K562 (cell line): ENCODE data around the gene ZNF133. TPM values are rescaled to one million over a fixed set of nuclear protein-coding genes. Genes with fewer than 3 reads are reported as not detected.

Source experiments
- ATAC-seq: fragments of 200-7000 bp; cut with Tn5 transposase; 3 replicates; pipeline ENCODE4 v1.9.1; 2020; ENCODE audit warnings: moderate library complexity
- BruUV-seq: library from RNA; stranded (reverse); fragments of 400-500 nt; replicated peaks from 2 replicates; lab custom pipeline; 2021; lab: Mats Ljungman, UMichigan
- CTCF ChIA-PET: fragments of 300-600 bp; formaldehyde crosslinking; extraction: SDS; loops from one replicate; lab custom pipeline; 2021; ENCODE audit warnings: low intra/inter-chr PET ratio; lab: Yijun Ruan, JAX
- POLR2A ChIA-PET: fragments of 300-600, 350-650 bp; sonication (Branson Sonifier 250); formaldehyde crosslinking; extraction: SDS; loops from one replicate; lab custom pipeline; 2021; ENCODE audit warnings: antibody characterized with exemption, inconsistent platforms; lab: Yijun Ruan, JAX
- DNase-seq, 4 experiments: peaks; one replicate each; pipeline versions ENCODE4 v3.0.0 to v3.0.0-alpha.2; 2011 to 2018; ENCODE audit warnings: low spot score in 3 of 4, mixed read lengths in 3 of 4; ENCODE audit errors: extremely low read depth in 1 of 4
- FAIRE-seq: peaks from 2 replicates; lab custom pipeline; 2011; peaks lifted over from hg19 to GRCh38; lab: Jason Lieb, UNC
- H2AFZ ChIP-seq: 2 replicates; pipeline ENCODE4 v1.6.0; 2011; ENCODE audit warnings: low read depth, low read length, control low read depth, inconsistent platforms
- H3K27ac ChIP-seq: fragments of 200-600 bp; 3 replicates; pipeline ENCODE4 v1.8.0; 2011; ENCODE audit warnings: low read depth, mild to moderate bottlenecking, control low read depth, inconsistent platforms, low read length, moderate library complexity, mixed read lengths; ENCODE audit errors: extremely low read depth
- H3K27me3 ChIP-seq, 2 experiments: fragments of 300-600 bp in 1 of 2; 2 replicates in 1 of 2; 3 replicates in 1 of 2; pipeline versions ENCODE4 v1.6.0 to v1.8.0; 2011; ENCODE audit warnings: inconsistent platforms in 2 of 2, low read length in 2 of 2, mild to moderate bottlenecking in 1 of 2, mixed read lengths in 1 of 2, moderate library complexity in 1 of 2; ENCODE audit not compliant: control insufficient read depth in 2 of 2, insufficient read depth in 2 of 2
- H3K36me3 ChIP-seq: fragments of 300-600 bp; 3 replicates; pipeline ENCODE4 v1.8.0; 2011; ENCODE audit warnings: mild to moderate bottlenecking, low read length, inconsistent platforms; ENCODE audit not compliant: control insufficient read depth, insufficient read depth
- H3K4me1 ChIP-seq, 2 experiments: fragments of 200-600 bp in 1 of 2; replicated peaks in 1 of 2; 2 replicates in 1 of 2; 3 replicates in 1 of 2; pipeline versions ENCODE4 v1.5.1 to v1.8.0; 2011; ENCODE audit warnings: inconsistent platforms in 2 of 2, low read length in 2 of 2, mild to moderate bottlenecking in 1 of 2, mixed read lengths in 1 of 2, moderate library complexity in 1 of 2; ENCODE audit not compliant: control insufficient read depth in 2 of 2, insufficient read depth in 2 of 2
- H3K4me2 ChIP-seq: 2 replicates; pipeline ENCODE4 v1.6.1; 2011; ENCODE audit warnings: low read length, control low read depth, inconsistent platforms, mixed read lengths; ENCODE audit not compliant: insufficient read depth
- H3K4me3 ChIP-seq: fragments of 200-600 bp; sonication (generic), shearing (Covaris generic); 2 replicates; pipeline ENCODE4 v1.5.1; 2016; ENCODE audit warnings: control low read depth, inconsistent platforms
- H3K79me2 ChIP-seq: fragments of 200-600 bp; 3 replicates; pipeline ENCODE4 v1.8.0; 2011; ENCODE audit warnings: low read length, inconsistent platforms; ENCODE audit not compliant: control insufficient read depth, insufficient read depth
- H3K9ac ChIP-seq, 2 experiments: 2 replicates each; pipeline versions ENCODE4 v1.6.0 to v1.6.1; 2011; ENCODE audit warnings: low read depth in 2 of 2, low read length in 2 of 2, control low read depth in 1 of 2, inconsistent platforms in 1 of 2, mild to moderate bottlenecking in 1 of 2, mixed read lengths in 1 of 2; ENCODE audit not compliant: insufficient read depth in 1 of 2
- H3K9me1 ChIP-seq: one replicate; pipeline ENCODE4 v1.6.0; 2011; ENCODE audit warnings: inconsistent platforms, mild to moderate bottlenecking, low read length, moderate library complexity; ENCODE audit not compliant: control insufficient read depth, insufficient read depth
- H3K9me3 ChIP-seq: replicated peaks from 2 replicates; pipeline ENCODE4 v1.5.1; 2011; ENCODE audit warnings: low read depth, low read length, inconsistent platforms; ENCODE audit not compliant: control insufficient read depth, insufficient read depth
- H4K20me1 ChIP-seq: replicated peaks from 2 replicates; pipeline ENCODE4 v1.6.1; 2011; ENCODE audit warnings: low read length, inconsistent platforms, mixed read lengths; ENCODE audit not compliant: control insufficient read depth, insufficient read depth
- CBX8 ChIP-seq: fragments of 200-600 bp; sonication (generic); IDR thresholded peaks from 2 replicates; pipeline ENCODE4 v1.6.1; 2012; ENCODE audit warnings: borderline replicate concordance, mixed run types, low read depth, mild to moderate bottlenecking, moderate library complexity, mixed read lengths, low read length, control low read depth, inconsistent platforms; ENCODE audit not compliant: poor library complexity, severe bottlenecking; ENCODE audit errors: extremely low read depth
- E4F1 ChIP-seq: fragments of 250-450 bp; sonication (Bioruptor Pico); IDR thresholded peaks from 2 replicates; pipeline ENCODE4 v1.5.0; 2021; ENCODE audit warnings: mild to moderate bottlenecking, borderline replicate concordance
- MCM3 ChIP-seq: fragments of 450-650 bp; IDR thresholded peaks from 2 replicates; pipeline ENCODE4 v1.6.1; 2016
- WHSC1 ChIP-seq: IDR thresholded peaks from one replicate; pipeline ENCODE4 v1.6.1; 2012; ENCODE audit warnings: low read length, control low read depth, inconsistent platforms
- YY1 ChIP-seq, 3 experiments: IDR thresholded peaks; 2 replicates each; pipeline ENCODE4 v1.6.1; 2011; ENCODE audit warnings: low read length in 2 of 3, mild to moderate bottlenecking in 2 of 3, moderate library complexity in 2 of 3, borderline replicate concordance in 1 of 3, control low read depth in 1 of 3, low read depth in 1 of 3; ENCODE audit not compliant: insufficient read depth in 3 of 3, insufficient replicate concordance in 2 of 3, control insufficient read depth in 1 of 3, insufficient read length in 1 of 3; ENCODE audit errors: extremely low read depth in 1 of 3
- ZC3H4 ChIP-seq: sonication (generic); formaldehyde crosslinking; IDR thresholded peaks from 2 replicates; pipeline ENCODE4 v1.9.0; 2021; ENCODE audit warnings: missing genetic modification reagents, borderline replicate concordance
- ZNF318 ChIP-seq, 2 experiments: fragments of 450-650 bp; IDR thresholded peaks; 2 replicates each; pipeline ENCODE4 v1.6.1; 2016; ENCODE audit warnings: mild to moderate bottlenecking in 2 of 2, borderline replicate concordance in 1 of 2, low read depth in 1 of 2, moderate library complexity in 1 of 2
- ZNF551 ChIP-seq: fragments of 250-450 bp; sonication (Bioruptor Pico); IDR thresholded peaks from 2 replicates; pipeline ENCODE4 v1.5.0; 2021; ENCODE audit warnings: mild to moderate bottlenecking, moderate library complexity
- ZNF79 ChIP-seq: fragments of 250-450 bp; sonication (Bioruptor Pico); IDR thresholded peaks from 2 replicates; pipeline ENCODE4 v1.4.0; 2020; ENCODE audit warnings: low read depth, mild to moderate bottlenecking, moderate library complexity
- WGBS: fragments of 100-300 bp; shearing (Covaris generic); methylation state at CpG from one replicate; pipeline ENCODE4 v1.1.6; 2016; ENCODE audit warnings: low coverage, mixed read lengths; ENCODE audit not compliant: insufficient coverage; ENCODE audit errors: missing lambda C conversion rate; 5-methylcytosine and 5-hydroxymethylcytosine counted together
- in situ Hi-C: fragments of 300-500 bp; cut with MboI; formaldehyde crosslinking; loops from 4 replicates; pipeline ENCODE4 v1.15.0; 2018; ENCODE audit warnings: inconsistent platforms, mixed read lengths
- intact Hi-C: fragments of 100-400 bp; cut with micrococcal nuclease; formaldehyde crosslinking; loops from 2 replicates; pipeline ENCODE4 v1.14.2; 2022
- polyA plus RNA-seq, 8 experiments: library from polyadenylated mRNA; depleted of rRNA in 4 of 8; stranded (reverse) in 5 of 8; unstranded in 3 of 8; fragments of >200 nt; fragmentation: Nextera tagmentation in 2 of 8; fragmentation: Illumina TruSeq in 1 of 8; extraction: Ambion mirVana in 2 of 8; extraction: Trizol in 1 of 8; gene quantifications; 2 replicates each; pipeline versions ENCODE4 v1.2.1 to v1.2.3, GENCODE V29; 2011 to 2014; ENCODE audit warnings: inconsistent platforms in 1 of 8, missing spikeins in 1 of 8
- total RNA-seq, 7 experiments: library from RNA; depleted of rRNA in 6 of 7; stranded (reverse); fragments of >200 nt in 6 of 7; fragmentation: Illumina TruSeq in 2 of 7; extraction: Trizol in 2 of 7; gene quantifications; 2 replicates each; pipeline versions ENCODE4 v1.2.1 to v1.2.3, GENCODE V29; 2011 to 2021; ENCODE audit warnings: low replicate concordance in 1 of 7

The ZNF133 gene
- total and polyA plus RNA-seq, 9 of the 15 experiments (the other 6 are each of a cell fraction or from before 2014, with no cell fraction given): 1.1 to 6.5 (median 3.8) TPM

- no peak for TF ChIP-seq CBX8
Observed at GRCh38 chr20:18254615-18255014, 33.7 kb upstream of the ZNF133 start (continued).

GRCh38 chr20:18255526-18255925, 32.8 kb upstream of the ZNF133 start:
- Histone ChIP-seq H2AFZ (no peak overlapping the region; the same call in 1 of the 2 replicates), H3K9ac (no peak overlapping the region), H3K9me3 (no peaks in the 10 kb centered on the region), H3K4me1 (peaks cover 0 to 8% of the 10 kb centered on the region in 2 experiments; a peak in 2 of 5 replicates), H3K27ac (no peak overlapping the region), H3K36me3 (no peaks in the 10 kb centered on the region), H3K27me3 (no peaks in the 10 kb centered on the region), H4K20me1 (no peaks in the 10 kb centered on the region), H3K4me2 (no peak overlapping the region), H3K9me1 (no peaks in the 10 kb centered on the region), H3K79me2 (no peaks in the 10 kb centered on the region), H3K4me3 (no peak overlapping the region)
- no peak for ATAC-seq
- POLR2A ChIA-PET: interaction anchor here (0.9 kb wide), 1 partner anchor 8 kb away, joined by 3 read pairs; no protein-coding TSS in a partner anchor
- intact Hi-C loops (no loop called here), in situ Hi-C loops (no loop called here)
- no peak for FAIRE-seq
- no peak for DNase-seq
- BruUV-seq: no TSS peak
- CTCF ChIA-PET: no interaction called here
- WGBS: 89% methylated on average over 1 of the region's 1 CpG
- TF ChIP-seq YY1 (IDR thresholded peaks at IDR 0.05; ENCODE audit: borderline replicate concordance in 1 of 3, control insufficient read depth in 1 of 3, extremely low read depth in 1 of 3, insufficient read depth in 3 of 3, insufficient read length in 1 of 3, insufficient replicate concordance in 2 of 3, low read depth in 1 of 3, low read length in 2 of 3) (no peak), ZNF551 (no peak), E4F1 (CRISPR knock-in tag) (no peak), MCM3 (no peak), ZNF318 (IDR thresholded peaks at IDR 0.05; ENCODE audit: borderline replicate concordance in 1 of 2, low read depth in 1 of 2) (no peak), WHSC1 (no peak), ZC3H4 (CRISPR knock-in tag) (no peak), ZNF79 (CRISPR knock-in tag) (no peak)
